ENCODE data around the gene ZPBP2.

The ZPBP2 gene

DNA sequence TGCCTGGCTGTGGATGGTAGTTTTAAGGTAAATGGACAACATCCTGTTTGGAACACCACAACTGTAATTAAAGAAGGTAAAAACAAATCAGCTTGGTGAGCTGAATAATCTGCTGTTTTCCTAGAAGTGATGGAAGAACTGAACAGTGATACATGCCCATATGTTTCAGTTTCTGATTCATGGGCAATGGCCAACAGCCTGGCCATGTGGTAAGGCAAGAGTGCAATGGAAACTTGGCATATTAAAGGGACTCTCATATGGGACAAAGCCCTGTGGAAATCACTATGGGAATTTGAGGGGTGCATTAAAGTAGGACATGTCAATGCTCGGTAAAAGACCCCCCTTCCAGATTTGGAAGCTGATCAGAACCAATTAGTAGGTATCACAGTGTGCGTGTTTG lies 41.7 kb upstream of the ZPBP2 start:
- Histone ChIP-seq H3K9me2 (replicated peaks; ENCODE audit: control insufficient read depth, low read length) (no peaks in the 10 kb centered on the region), H3K27me3 (ENCODE audit: control insufficient read depth, low read length) (no peaks in the 10 kb centered on the region), H4K20me1 (ENCODE audit: control insufficient read depth, insufficient read depth, low read depth, low read length) (no peaks in the 10 kb centered on the region), H3K9me3 (ENCODE audit: control insufficient read depth, insufficient read depth, low read length) (peaks cover 55% of the 10 kb centered on the region), H3F3A (ENCODE audit: control insufficient read depth, insufficient read depth) (no peaks in the 10 kb centered on the region; the same call in 1 of the 2 replicates), H3K79me2 (ENCODE audit: control insufficient read depth, low read length) (peaks cover 85% of the 10 kb centered on the region), H3K4me1 (ENCODE audit: control insufficient read depth, low read length) (peaks cover 10% of the 10 kb centered on the region), H3K4me2 (ENCODE audit: low read length) (no peak overlapping the region), H3K36me3 (ENCODE audit: control insufficient read depth, low read length) (peaks cover 97% of the 10 kb centered on the region), H3K4me3 (ENCODE audit: low read length) (no peak overlapping the region), H3K27ac (ENCODE audit: low read depth, low read length) (no peak overlapping the region)
- no peak for TF ChIP-seq EZH2phosphoT487 (IDR thresholded peaks at IDR 0.05; ENCODE audit: borderline replicate concordance, low read length)
- TF ChIP-seq, protein P1, sequence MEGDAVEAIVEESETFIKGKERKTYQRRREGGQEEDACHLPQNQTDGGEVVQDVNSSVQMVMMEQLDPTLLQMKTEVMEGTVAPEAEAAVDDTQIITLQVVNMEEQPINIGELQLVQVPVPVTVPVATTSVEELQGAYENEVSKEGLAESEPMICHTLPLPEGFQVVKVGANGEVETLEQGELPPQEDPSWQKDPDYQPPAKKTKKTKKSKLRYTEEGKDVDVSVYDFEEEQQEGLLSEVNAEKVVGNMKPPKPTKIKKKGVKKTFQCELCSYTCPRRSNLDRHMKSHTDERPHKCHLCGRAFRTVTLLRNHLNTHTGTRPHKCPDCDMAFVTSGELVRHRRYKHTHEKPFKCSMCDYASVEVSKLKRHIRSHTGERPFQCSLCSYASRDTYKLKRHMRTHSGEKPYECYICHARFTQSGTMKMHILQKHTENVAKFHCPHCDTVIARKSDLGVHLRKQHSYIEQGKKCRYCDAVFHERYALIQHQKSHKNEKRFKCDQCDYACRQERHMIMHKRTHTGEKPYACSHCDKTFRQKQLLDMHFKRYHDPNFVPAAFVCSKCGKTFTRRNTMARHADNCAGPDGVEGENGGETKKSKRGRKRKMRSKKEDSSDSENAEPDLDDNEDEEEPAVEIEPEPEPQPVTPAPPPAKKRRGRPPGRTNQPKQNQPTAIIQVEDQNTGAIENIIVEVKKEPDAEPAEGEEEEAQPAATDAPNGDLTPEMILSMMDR (IDR thresholded peaks at IDR 0.05; ENCODE audit: low read depth, low read length, poor library complexity, severe bottlenecking), result no peak

DNA sequence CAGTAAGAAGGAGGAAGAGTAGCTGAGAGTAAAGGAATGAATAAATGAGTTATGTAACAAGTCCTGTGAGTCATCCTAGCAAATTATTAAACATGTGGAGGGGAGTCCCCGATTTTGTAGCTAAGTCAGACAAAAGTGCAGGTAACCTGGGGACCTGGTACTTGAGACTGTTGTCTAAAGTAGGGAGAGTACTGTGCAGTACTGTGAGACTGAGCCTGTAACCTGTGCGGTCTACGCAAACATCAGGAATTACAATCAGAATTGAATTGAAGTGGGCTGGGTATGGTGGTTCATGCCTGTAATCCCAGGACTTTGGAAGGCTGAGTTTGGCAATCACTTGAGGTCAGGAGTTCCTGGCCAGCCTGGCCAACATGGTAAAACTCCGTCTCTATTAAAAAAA lies 39.6 kb upstream of the ZPBP2 start:
- H3K4me2 ChIP-seq (ENCODE audit: low read length), result no peak overlapping the region
- H3K36me3 ChIP-seq (ENCODE audit: control insufficient read depth, low read length), result peaks cover 100% of the 10 kb centered on the region

DNA sequence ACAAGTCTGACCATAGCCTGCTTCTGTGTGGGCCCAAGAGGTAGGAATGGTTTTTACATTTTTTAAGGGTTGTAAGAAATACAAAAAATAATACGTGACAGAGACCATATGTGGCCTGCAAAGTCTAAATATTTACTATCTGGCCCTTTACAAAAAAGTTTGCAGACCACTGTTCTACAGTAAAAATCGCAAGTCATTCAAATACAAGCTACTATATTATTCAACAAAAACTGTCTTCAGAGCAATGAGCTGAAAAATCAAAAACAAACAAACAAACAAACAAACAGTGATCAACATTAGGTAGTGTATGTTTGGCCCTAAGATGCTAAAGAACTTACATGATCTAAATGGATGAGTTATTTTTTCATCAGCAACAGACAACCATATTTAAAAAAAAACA lies 36.4 kb upstream of the ZPBP2 start:
- H3K27me3 ChIP-seq (ENCODE audit: control insufficient read depth, low read length), result no peaks in the 10 kb centered on the region
- no peaks in the 10 kb centered on the region for H4K20me1 ChIP-seq (ENCODE audit: control insufficient read depth, insufficient read depth, low read depth, low read length)
- H3K9me2 ChIP-seq (replicated peaks; ENCODE audit: control insufficient read depth, low read length), result no peaks in the 10 kb centered on the region
- H3K36me3 ChIP-seq (ENCODE audit: control insufficient read depth, low read length), result peaks cover 98% of the 10 kb centered on the region
- H3K79me2 ChIP-seq (ENCODE audit: control insufficient read depth, low read length), result peaks cover 91% of the 10 kb centered on the region
- H3K27ac ChIP-seq (ENCODE audit: low read depth, low read length), result no peak overlapping the region
- H3K9me3 ChIP-seq (ENCODE audit: control insufficient read depth, insufficient read depth, low read length), result peaks cover 24% of the 10 kb centered on the region
- H3K4me1 ChIP-seq (ENCODE audit: control insufficient read depth, low read length), result no peaks in the 10 kb centered on the region
- no peak overlapping the region for H3K4me2 ChIP-seq (ENCODE audit: low read length)
- H3F3A ChIP-seq (ENCODE audit: control insufficient read depth, insufficient read depth), result peaks cover 22% of the 10 kb centered on the region
- no peak for TF ChIP-seq EZH2phosphoT487 (IDR thresholded peaks at IDR 0.05; ENCODE audit: borderline replicate concordance, low read length)
- TF ChIP-seq, protein P1 (IDR thresholded peaks at IDR 0.05; ENCODE audit: low read depth, low read length, poor library complexity, severe bottlenecking), result no peak
- H3K4me3 ChIP-seq (ENCODE audit: low read length), result no peak overlapping the region

More for the DNA sequence above, 39.6 kb upstream of the ZPBP2 start:
- Histone ChIP-seq H3K4me1 (ENCODE audit: control insufficient read depth, low read length) (no peaks in the 10 kb centered on the region), H3F3A (ENCODE audit: control insufficient read depth, insufficient read depth) (peaks cover 14% of the 10 kb centered on the region), H3K4me3 (ENCODE audit: low read length) (no peak overlapping the region), H3K27me3 (ENCODE audit: control insufficient read depth, low read length) (no peaks in the 10 kb centered on the region), H3K27ac (ENCODE audit: low read depth, low read length) (no peak overlapping the region), H3K79me2 (ENCODE audit: control insufficient read depth, low read length) (peaks cover 88% of the 10 kb centered on the region), H3K9me3 (ENCODE audit: control insufficient read depth, insufficient read depth, low read length) (peaks cover 56% of the 10 kb centered on the region), H3K9me2 (replicated peaks; ENCODE audit: control insufficient read depth, low read length) (no peaks in the 10 kb centered on the region), H4K20me1 (ENCODE audit: control insufficient read depth, insufficient read depth, low read depth, low read length) (no peaks in the 10 kb centered on the region)
- TF ChIP-seq EZH2phosphoT487 (IDR thresholded peaks at IDR 0.05; ENCODE audit: borderline replicate concordance, low read length), result no peak
- TF ChIP-seq, protein P1 (IDR thresholded peaks at IDR 0.05; ENCODE audit: low read depth, low read length, poor library complexity, severe bottlenecking), result no peak

Data from DOHH2 (cell line).